Trophoblast cell (in vitro differentiated cells and primary cell): ENCODE results near the gene SERHL2.
"Not testable (repeated sequence)": the region's sequence is repeated elsewhere in the genome, so short reads cannot be mapped to it uniquely, and the experiment has no call there.

ENCODE experiments used
- DNase-seq, 2 donors: peaks; one replicate each; pipeline ENCODE4 v3.0.0-alpha.2; 2016
- H2AFZ ChIP-seq: 2 replicates; pipeline ENCODE4 v1.6.1; 2013; ENCODE audit warnings: low read length, moderate library complexity, mild to moderate bottlenecking; ENCODE audit not compliant: insufficient read depth, poor library complexity
- H2AK5ac ChIP-seq: 2 replicates; pipeline ENCODE4 v1.6.1; 2013; ENCODE audit warnings: mild to moderate bottlenecking, low read length
- H2BK120ac ChIP-seq: 2 replicates; pipeline ENCODE4 v1.6.1; 2013; ENCODE audit warnings: low read length, mild to moderate bottlenecking, moderate library complexity; ENCODE audit not compliant: insufficient read depth, poor library complexity
- H2BK12ac ChIP-seq: 2 replicates; pipeline ENCODE4 v1.6.1; 2013; ENCODE audit warnings: mild to moderate bottlenecking, low read length, moderate library complexity
- H2BK5ac ChIP-seq: 2 replicates; pipeline ENCODE4 v1.6.1; 2013; ENCODE audit warnings: low read length, low read depth, moderate library complexity, mild to moderate bottlenecking; ENCODE audit not compliant: poor library complexity
- H3K14ac ChIP-seq: 2 replicates; pipeline ENCODE4 v1.6.1; 2013; ENCODE audit warnings: mild to moderate bottlenecking, low read length
- H3K18ac ChIP-seq: 2 replicates; pipeline ENCODE4 v1.6.1; 2013; ENCODE audit warnings: mild to moderate bottlenecking, low read length
- H3K23ac ChIP-seq: 2 replicates; pipeline ENCODE4 v1.6.1; 2013; ENCODE audit warnings: low read length
- H3K27ac ChIP-seq: 2 replicates; pipeline ENCODE4 v1.5.1; 2013; ENCODE audit warnings: low read depth, mild to moderate bottlenecking, inconsistent platforms, low read length, moderate library complexity
- H3K27me3 ChIP-seq: 2 replicates; pipeline ENCODE4 v1.6.1; 2013; ENCODE audit warnings: inconsistent platforms, mild to moderate bottlenecking, low read length, moderate library complexity; ENCODE audit not compliant: insufficient read depth
- H3K36me3 ChIP-seq, 2 experiments: 1 replicate in 1 of 2; 2 replicates in 1 of 2; pipeline ENCODE4 v1.6.1; 2013; ENCODE audit warnings: low read length in 2 of 2, mild to moderate bottlenecking in 2 of 2, moderate library complexity in 1 of 2; ENCODE audit not compliant: insufficient read depth in 2 of 2, control insufficient read depth in 1 of 2
- H3K4ac ChIP-seq: 2 replicates; pipeline ENCODE4 v1.6.1; 2013; ENCODE audit warnings: low read depth, mild to moderate bottlenecking, low read length, moderate library complexity
- H3K4me1 ChIP-seq, 2 experiments: 1 replicate in 1 of 2; 2 replicates in 1 of 2; pipeline ENCODE4 v1.6.1; 2013; ENCODE audit warnings: low read length in 2 of 2, mild to moderate bottlenecking in 2 of 2, moderate library complexity in 1 of 2; ENCODE audit not compliant: insufficient read depth in 2 of 2, control insufficient read depth in 1 of 2
- H3K4me2 ChIP-seq: 2 replicates; pipeline ENCODE4 v1.6.1; 2013; ENCODE audit warnings: inconsistent platforms, mild to moderate bottlenecking, low read length, moderate library complexity
- H3K4me3 ChIP-seq: 2 replicates; pipeline ENCODE4 v1.5.1; 2013; ENCODE audit warnings: mild to moderate bottlenecking, low read depth, low read length, inconsistent platforms
- H3K79me1 ChIP-seq: one replicate; pipeline ENCODE4 v1.6.1; 2013; ENCODE audit warnings: low read length
- H3K79me2 ChIP-seq: 2 replicates; pipeline ENCODE4 v1.6.1; 2013; ENCODE audit warnings: low read length, mild to moderate bottlenecking; ENCODE audit not compliant: control insufficient read depth, insufficient read depth, poor library complexity
- H3K9ac ChIP-seq: 2 replicates; pipeline ENCODE4 v1.6.1; 2013; ENCODE audit warnings: mild to moderate bottlenecking, low read length
- H3K9me3 ChIP-seq: 2 replicates; pipeline ENCODE4 v1.6.1; 2013; ENCODE audit warnings: low read depth, mild to moderate bottlenecking, control low read depth, inconsistent platforms, low read length; ENCODE audit not compliant: insufficient read depth
- H4K12ac ChIP-seq: 2 replicates; pipeline ENCODE4 v1.6.1; 2013; ENCODE audit warnings: low read depth, mild to moderate bottlenecking, low read length, moderate library complexity
- H4K8ac ChIP-seq: 2 replicates; pipeline ENCODE4 v1.6.1; 2013; ENCODE audit warnings: low read depth, mild to moderate bottlenecking, low read length, moderate library complexity
- H4K91ac ChIP-seq: one replicate; pipeline ENCODE4 v1.6.1; 2013; ENCODE audit warnings: low read depth, mild to moderate bottlenecking, low read length, moderate library complexity
- WGBS: extraction: QIAGEN DNeasy Blood & Tissue Kit; methylation state at CpG from one replicate; pipeline ENCODE4 v1.1.7; 2013; ENCODE audit warnings: missing lambda C conversion rate; ENCODE audit not compliant: insufficient read length, insufficient coverage; ENCODE audit errors: extremely low coverage; 5-methylcytosine and 5-hydroxymethylcytosine counted together

Gene SERHL2

GRCh38 chr22:42562279-42562678 lies 8.5 kb downstream of the SERHL2 start:
- peak overlapping the region; percentile 43 for H3K18ac ChIP-seq
- no peak overlapping the region for H4K12ac ChIP-seq
- no peaks in the 10 kb centered on the region for H3K27me3 ChIP-seq
- H3K27ac ChIP-seq, result peak overlapping the region; percentile 31
- H2BK12ac ChIP-seq, result no peak overlapping the region
- WGBS, result no CpG with 5 or more reads among the region's 8 CpGs
- no peak overlapping the region for H3K4ac ChIP-seq
- DNase-seq, result no peak
- no peak overlapping the region for H3K4me3 ChIP-seq
- H3K4me2 ChIP-seq, result peak overlapping the region; percentile 14
- peak overlapping the region; percentile 22 for H3K14ac ChIP-seq
- H4K8ac ChIP-seq, result peak overlapping the region; percentile 13
- H3K9ac ChIP-seq, result no peak overlapping the region
- peaks cover 1% of the 10 kb centered on the region for H3K79me2 ChIP-seq
- no peak overlapping the region for H3K23ac ChIP-seq
- no peak overlapping the region for H2BK120ac ChIP-seq
- H2BK5ac ChIP-seq, result peak overlapping the region; percentile 27
- no peak overlapping the region for H2AK5ac ChIP-seq
- H3K79me1 ChIP-seq, result peaks cover 3% of the 10 kb centered on the region
- no peaks in the 10 kb centered on the region for H3K9me3 ChIP-seq
- no peaks in the 10 kb centered on the region for H3K36me3 ChIP-seq
- H3K4me1 ChIP-seq, result peaks cover 17 to 22% of the 10 kb centered on the region in 2 experiments
- peak overlapping the region; percentile 39 for H4K91ac ChIP-seq
- H2AFZ ChIP-seq, result no peak overlapping the region

GRCh38 chr22:42562684-42563083 lies 8.9 kb downstream of the SERHL2 start:
- Histone ChIP-seq H4K91ac (no peak overlapping the region), H4K8ac (no peak overlapping the region), H3K79me1 (peaks cover 3% of the 10 kb centered on the region), H3K27ac (peak overlapping the region; percentile 7), H2BK5ac (peak overlapping the region; percentile 27), H3K23ac (no peak overlapping the region), H3K18ac (no peak overlapping the region), H3K4me3 (no peak overlapping the region), H2AFZ (no peak overlapping the region), H3K4me1 (peaks cover 17 to 22% of the 10 kb centered on the region in 2 experiments), H2BK120ac (no peak overlapping the region), H3K27me3 (no peaks in the 10 kb centered on the region), H3K4me2 (no peak overlapping the region), H4K12ac (no peak overlapping the region), H3K9ac (no peak overlapping the region), H2AK5ac (no peak overlapping the region), H3K79me2 (peaks cover 1% of the 10 kb centered on the region), H3K36me3 (no peaks in the 10 kb centered on the region), H3K14ac (no peak overlapping the region), H3K4ac (no peak overlapping the region), H3K9me3 (no peaks in the 10 kb centered on the region), H2BK12ac (no peak overlapping the region)
- no CpG with 5 or more reads among the region's 2 CpGs for WGBS
- no peak for DNase-seq

- H4K91ac ChIP-seq, H3K23ac ChIP-seq, H3K18ac ChIP-seq, H2BK12ac ChIP-seq, H2AFZ ChIP-seq, H2BK5ac ChIP-seq, H2BK120ac ChIP-seq, H3K79me1 ChIP-seq, H3K14ac ChIP-seq, H2AK5ac ChIP-seq, H3K4ac ChIP-seq, H3K9ac ChIP-seq, H3K4me2 ChIP-seq, H3K4me3 ChIP-seq, H3K27me3 ChIP-seq, H3K27ac ChIP-seq, H4K8ac ChIP-seq, DNase-seq, H4K12ac ChIP-seq, H3K36me3 ChIP-seq, H3K9me3 ChIP-seq, H3K79me2 ChIP-seq: not testable (repeated sequence)
- no CpG with 5 or more reads among the region's 3 CpGs for WGBS
- peaks cover 17 to 22% of the 10 kb centered on the region in 2 experiments for H3K4me1 ChIP-seq
Measured at GRCh38 chr22:42563943-42564342, 10.2 kb downstream of the SERHL2 start.

GRCh38 chr22:42564699-42565098 lies 10.9 kb downstream of the SERHL2 start:
- Histone ChIP-seq H3K4me3 (no peak overlapping the region), H2AFZ (no peak overlapping the region), H3K23ac (no peak overlapping the region), H3K79me1 (peaks cover 3% of the 10 kb centered on the region), H2AK5ac (no peak overlapping the region), H3K79me2 (peaks cover 1% of the 10 kb centered on the region), H2BK120ac (no peak overlapping the region), H3K27me3 (no peaks in the 10 kb centered on the region), H3K18ac (no peak overlapping the region), H4K12ac (no peak overlapping the region), H3K36me3 (no peaks in the 10 kb centered on the region), H2BK12ac (no peak overlapping the region), H4K8ac (no peak overlapping the region), H3K9me3 (no peaks in the 10 kb centered on the region), H3K27ac (no peak overlapping the region), H3K14ac (no peak overlapping the region), H2BK5ac (no peak overlapping the region), H3K4ac (no peak overlapping the region), H3K4me2 (no peak overlapping the region), H3K4me1 (peaks cover 17 to 22% of the 10 kb centered on the region in 2 experiments), H3K9ac (no peak overlapping the region), H4K91ac (no peak overlapping the region)
- no CpG with 5 or more reads among the region's 17 CpGs for WGBS
- DNase-seq, result no peak
